Stimulated activated naive CD4-positive, alpha-beta T cell treated with Interleukin-2 at 50 U/mL for 16 hours (primary cell): Measurements from ENCODE around the gene PRKCI.
A peak's percentile ranks its signal among the peaks of the same experiment; 100 is the strongest.
"Not testable (repeated sequence)": the region's sequence is repeated elsewhere in the genome, so short reads cannot be mapped to it uniquely, and the experiment has no call there.

Experiments
- DNase-seq: peaks from one replicate; lab custom pipeline; 2025; lab: John Stamatoyannopoulos, UW

Gene PRKCI

GRCh38 chr3:170222647-170223541 is 670 bp downstream of the PRKCI start:
- peak; percentile 55 for DNase-seq

GRCh38 chr3:170225166-170225565 is 2.9 kb downstream of the PRKCI start:
- DNase-seq, result no peak

GRCh38 chr3:170226426-170226960 is 4.3 kb downstream of the PRKCI start:
- DNase-seq, result no peak

- DNase-seq, result no peak
Measured at GRCh38 chr3:170228093-170228766, 6.0 kb downstream of the PRKCI start.

GRCh38 chr3:170232266-170232665 is 10.0 kb downstream of the PRKCI start:
- DNase-seq, result no peak

GRCh38 chr3:170233530-170233929 is 11.3 kb downstream of the PRKCI start:
- no peak for DNase-seq

GRCh38 chr3:170240142-170240541 is 17.9 kb downstream of the PRKCI start:
- no peak for DNase-seq

GRCh38 chr3:170240671-170241070 is 18.4 kb downstream of the PRKCI start:
- DNase-seq, result no peak

GRCh38 chr3:170244576-170244975 is 22.4 kb downstream of the PRKCI start:
- no peak for DNase-seq

GRCh38 chr3:170247875-170248274 is 25.7 kb downstream of the PRKCI start:
- DNase-seq, result no peak

- no peak for DNase-seq
Measured at GRCh38 chr3:170256597-170256996, 34.4 kb downstream of the PRKCI start.

- DNase-seq, result no peak
Measured at GRCh38 chr3:170257145-170257544, 34.9 kb downstream of the PRKCI start.

GRCh38 chr3:170258105-170258487 is 35.9 kb downstream of the PRKCI start:
- no peak for DNase-seq

GRCh38 chr3:170259907-170260306 is 37.7 kb downstream of the PRKCI start:
- DNase-seq, result no peak

GRCh38 chr3:170267793-170268192 is 45.6 kb downstream of the PRKCI start:
- DNase-seq, result no peak

GRCh38 chr3:170269673-170270254 is 47.5 kb downstream of the PRKCI start:
- DNase-seq, result not testable (repeated sequence)

GRCh38 chr3:170270282-170270881 is 48.2 kb downstream of the PRKCI start:
- DNase-seq, result no peak

GRCh38 chr3:170274641-170275040 is 52.4 kb downstream of the PRKCI start:
- no peak for DNase-seq

- DNase-seq, result no peak
Measured at GRCh38 chr3:170275832-170276231, 53.6 kb downstream of the PRKCI start.

- DNase-seq, result not testable (repeated sequence)
Measured at GRCh38 chr3:170277311-170277710, 55.1 kb downstream of the PRKCI start.

GRCh38 chr3:170277833-170278580 is 55.8 kb downstream of the PRKCI start:
- no peak for DNase-seq

- DNase-seq, result no peak
Measured at GRCh38 chr3:170278627-170279026, 56.4 kb downstream of the PRKCI start.
